Stimulated activated CD4-positive, alpha-beta T cell treated with anti-CD3 and anti-CD28 coated beads, TNF-alpha, amount 100 ng/mL, for 48 hours (primary cell): ENCODE data around the gene RPL12.

ENCODE experiments used
- DNase-seq, 3 donors: peaks; one replicate each; pipeline ENCODE4 v3.0.0-alpha.2; 2020; ENCODE audit warnings: low read depth in 3 of 3

The RPL12 gene

DNA sequence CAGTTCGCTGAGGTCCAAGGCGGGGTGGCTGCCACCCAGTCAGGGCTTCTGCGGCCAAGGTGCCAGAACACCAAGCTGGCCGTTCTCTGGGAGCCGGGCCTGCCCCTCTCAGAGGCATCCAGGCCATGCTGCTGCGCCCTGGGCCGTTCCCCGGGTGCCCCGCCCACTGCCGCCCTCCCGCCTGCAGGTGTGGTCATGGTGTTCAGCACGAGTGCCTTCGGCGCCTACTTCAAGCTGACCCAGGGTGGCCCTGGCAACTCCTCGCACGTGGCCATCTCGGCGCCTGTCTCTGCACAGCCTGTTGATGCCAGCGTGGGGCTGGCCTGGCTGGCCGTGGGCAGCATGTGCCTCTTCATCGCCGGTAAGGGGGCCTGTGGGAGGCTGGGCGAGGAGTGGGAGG lies 46.6 kb downstream of the RPL12 start:
- DNase-seq, result no peak

DNA sequence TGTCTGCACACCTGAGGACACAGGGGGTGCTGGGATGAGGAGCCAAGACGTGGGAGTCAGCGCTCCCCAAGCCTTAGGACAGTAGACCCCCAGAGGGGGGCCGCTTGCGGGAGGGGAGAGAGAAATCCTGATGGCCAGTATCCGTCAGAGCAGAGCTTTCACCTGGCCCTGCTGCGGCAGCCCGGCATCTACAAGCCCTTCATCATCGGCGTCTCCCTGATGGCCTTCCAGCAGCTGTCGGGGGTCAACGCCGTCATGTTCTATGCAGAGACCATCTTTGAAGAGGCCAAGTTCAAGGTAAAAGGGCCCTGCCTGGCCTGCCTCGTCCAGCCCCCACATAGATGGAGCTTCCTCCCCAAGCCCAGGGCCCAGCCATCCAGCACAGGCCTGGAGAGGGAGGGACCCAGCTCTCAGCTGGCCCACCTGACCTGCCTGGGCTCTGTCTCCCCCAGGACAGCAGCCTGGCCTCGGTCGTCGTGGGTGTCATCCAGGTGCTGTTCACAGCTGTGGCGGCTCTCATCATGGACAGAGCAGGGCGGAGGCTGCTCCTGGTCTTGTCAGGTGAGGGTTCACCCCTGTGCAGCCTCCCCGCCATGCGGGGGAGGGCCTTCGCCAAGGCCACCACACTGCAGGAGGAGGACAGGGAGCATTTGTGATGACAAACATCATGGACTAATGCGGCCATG lies 47.6 kb downstream of the RPL12 start:
- no peak for DNase-seq

DNA sequence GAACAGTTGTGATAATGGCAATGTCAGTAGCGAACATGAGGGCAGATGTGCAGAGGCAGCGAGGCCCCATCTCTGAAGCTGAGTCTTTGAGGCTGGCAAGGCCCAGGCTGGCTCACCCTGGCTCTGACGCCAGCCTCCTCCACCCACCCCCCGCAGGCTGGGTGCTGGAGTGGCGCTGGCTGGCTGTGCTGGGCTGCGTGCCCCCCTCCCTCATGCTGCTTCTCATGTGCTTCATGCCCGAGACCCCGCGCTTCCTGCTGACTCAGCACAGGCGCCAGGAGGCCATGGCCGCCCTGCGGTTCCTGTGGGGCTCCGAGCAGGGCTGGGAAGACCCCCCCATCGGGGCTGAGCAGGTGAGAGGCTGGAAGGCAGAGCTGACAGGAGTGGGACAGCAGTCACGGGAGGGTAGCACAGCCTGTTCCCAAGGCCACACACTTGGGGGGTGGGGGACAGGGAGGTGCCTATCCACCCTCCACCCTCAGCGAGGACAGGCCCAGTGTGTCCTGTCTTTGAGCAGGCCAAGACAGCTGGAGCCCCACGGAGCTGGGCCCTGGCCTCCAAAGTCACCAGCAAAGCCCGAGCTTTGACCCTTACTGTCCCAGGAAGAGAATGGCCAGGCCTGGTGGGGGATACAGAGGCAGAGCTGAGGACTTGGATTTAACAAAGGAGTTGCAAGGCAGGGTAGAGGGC lies 48.7 kb downstream of the RPL12 start:
- no peak for DNase-seq

DNA sequence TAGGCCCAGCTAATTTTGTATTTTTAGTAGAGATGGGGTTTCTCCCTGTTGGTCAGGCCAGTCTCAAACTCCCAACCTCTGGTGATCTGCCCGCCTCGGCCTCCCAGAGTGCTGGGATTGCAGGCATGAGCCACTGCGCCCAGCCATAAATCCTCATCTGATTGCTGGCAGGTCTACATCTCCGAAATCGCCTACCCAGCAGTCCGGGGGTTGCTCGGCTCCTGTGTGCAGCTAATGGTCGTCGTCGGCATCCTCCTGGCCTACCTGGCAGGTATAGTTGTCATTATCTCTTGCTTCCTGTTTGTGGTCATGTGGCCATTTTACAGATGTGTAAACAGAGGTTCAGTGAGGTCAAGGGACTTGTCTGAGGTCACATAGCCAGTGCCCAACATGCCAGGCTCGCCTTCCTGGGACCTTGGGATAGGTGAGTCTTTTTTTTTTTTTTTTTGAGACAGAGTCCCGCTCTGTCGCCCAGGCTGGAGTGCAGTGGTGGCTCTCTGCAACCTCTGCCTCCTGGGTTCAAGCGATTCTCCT lies 51.4 kb downstream of the RPL12 start:
- DNase-seq, result no peak

DNA sequence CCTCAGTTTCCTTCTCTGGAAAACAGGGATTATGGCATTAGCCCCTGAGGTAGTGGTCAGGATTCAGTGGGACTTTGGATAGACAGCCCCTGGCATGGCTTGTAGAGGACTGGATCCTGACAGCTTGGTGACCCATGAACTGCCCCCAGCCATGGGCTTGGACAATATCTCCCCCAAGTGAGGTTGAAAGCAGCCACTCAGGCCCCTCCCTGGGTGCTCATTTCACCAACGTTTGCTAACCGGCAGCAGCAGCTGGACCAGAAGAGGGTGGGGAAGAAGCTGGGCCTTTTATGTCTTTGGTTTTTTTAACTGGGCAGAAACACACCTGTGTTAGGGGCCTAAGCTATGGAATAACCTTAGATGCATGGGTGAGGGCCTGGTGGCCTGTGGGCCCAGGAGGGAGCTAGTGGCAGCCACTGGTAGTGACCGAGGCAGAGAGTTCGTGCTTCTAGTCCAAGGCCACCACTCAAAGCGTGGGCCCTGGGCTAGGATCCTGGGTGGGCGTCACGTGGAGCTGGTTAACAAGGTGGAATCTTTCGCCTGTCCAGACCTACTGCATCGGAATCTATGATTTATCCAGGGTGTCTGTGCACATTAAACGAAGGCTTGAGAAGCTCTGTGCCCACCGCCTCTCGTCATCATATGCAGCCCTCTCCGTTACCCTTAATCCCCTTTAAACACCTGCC lies 52.3 kb downstream of the RPL12 start:
- no peak for DNase-seq

DNA sequence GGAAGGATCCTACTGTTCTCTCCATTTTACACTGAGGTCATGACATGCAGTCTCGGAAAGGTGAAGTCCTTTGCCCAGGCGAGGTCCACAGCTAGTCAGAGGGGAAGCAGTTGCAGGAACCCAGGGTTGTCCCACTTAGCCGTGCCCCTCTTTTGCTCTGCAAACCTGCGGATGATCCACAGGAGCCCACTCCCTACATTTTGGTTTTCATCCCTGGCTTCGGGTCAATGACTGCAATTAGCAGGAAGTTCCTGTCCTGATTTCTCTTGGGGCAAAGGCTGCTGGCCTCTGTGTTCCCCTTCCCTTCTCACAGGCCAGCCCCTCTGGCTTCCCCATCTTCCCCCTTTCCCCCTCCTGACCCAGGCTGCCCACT lies 52.9 kb downstream of the RPL12 start:
- DNase-seq, result no peak
